Measurements from ENCODE around the gene PSTPIP2. TPM values are rescaled to one million over a fixed set of nuclear protein-coding genes. Genes with fewer than 3 reads are reported as not detected.

Gene PSTPIP2
- total and polyA plus RNA-seq, 2 of the 13 experiments (the other 11 are each of a cell fraction or from before 2014, with no cell fraction given) = 0.25 to 0.27 TPM

GRCh38 chr18:46046126-46046525 is 25.9 kb downstream of the PSTPIP2 start:
- H3K9me3 ChIP-seq (ENCODE audit: low read length) = no peaks in the 10 kb centered on the region
- TF ChIP-seq ZFP36L1 (CRISPR knock-in tag; IDR thresholded peaks at IDR 0.05) = no peak
- TF ChIP-seq ONECUT2 (CRISPR knock-in tag; IDR thresholded peaks at IDR 0.05) = no peak
- no peak for TF ChIP-seq MXD3 (CRISPR knock-in tag; IDR thresholded peaks at IDR 0.05)
- no peak for TF ChIP-seq TMF1 (CRISPR knock-in tag; IDR thresholded peaks at IDR 0.05; ENCODE audit: low read depth)
- no peak for TF ChIP-seq ETV6 (CRISPR knock-in tag; conservative IDR thresholded peaks at IDR 0.05)
- TF ChIP-seq TERF1 (CRISPR knock-in tag; IDR thresholded peaks at IDR 0.05) = no peak
- TF ChIP-seq HES4 (CRISPR knock-in tag; IDR thresholded peaks at IDR 0.05; ENCODE audit: borderline replicate concordance) = no peak
- no peak for TF ChIP-seq ZNF281 (CRISPR knock-in tag; IDR thresholded peaks at IDR 0.05; ENCODE audit: borderline replicate concordance)
- no peak for TF ChIP-seq ZNF766 (CRISPR knock-in tag; IDR thresholded peaks at IDR 0.05; ENCODE audit: borderline replicate concordance)
- TF ChIP-seq ZBTB3 (CRISPR knock-in tag; IDR thresholded peaks at IDR 0.05; ENCODE audit: borderline replicate concordance, low read depth) = no peak
- no peak overlapping the region for H2AFZ ChIP-seq (ENCODE audit: low read length)
- no peak overlapping the region for H3K4me2 ChIP-seq (ENCODE audit: low read depth, low read length)
- in situ Hi-C loops (cut with HindIII; ENCODE audit: extremely low pct_ligation_motif_present, low pct_unique_long_range_greater_than_20kb) (no loop called here), intact Hi-C loops (cut with micrococcal nuclease; ENCODE audit: unreplicated experiment) (no loop called here)
- peaks cover 1 to 32% of the 10 kb centered on the region in 2 experiments; a peak in 3 of 5 replicates for H3K27me3 ChIP-seq (ENCODE audit: control insufficient read depth in 1 of 2, insufficient read depth in 2 of 2, low read length in 2 of 2)
- DNase-seq (ENCODE audit: low spot score) (no peak), ATAC-seq (peak; percentile 82), FAIRE-seq (no peak)
- H3K4me1 ChIP-seq (ENCODE audit: insufficient read depth, low read length) = peaks cover 1% of the 10 kb centered on the region
- POLR2A ChIA-PET = no interaction called here
- H4K20me1 ChIP-seq (ENCODE audit: insufficient read depth, low read length) = no peaks in the 10 kb centered on the region
- H3K4me3 ChIP-seq (replicated peaks in 1 of 3; ENCODE audit: insufficient read depth in 1 of 3, low read depth in 2 of 3, low read length in 3 of 3) = no peak overlapping the region
- WGBS (ENCODE audit: low lambda C conversion rate) = 49% methylated on average over 6 of the region's 6 CpGs
- CTCF ChIA-PET (ENCODE audit: low intra/inter-chr PET ratio, low total read pairs) = no interaction called here
- no peaks in the 10 kb centered on the region for H3K79me2 ChIP-seq (ENCODE audit: insufficient read depth, low read length)
- H3K27ac ChIP-seq (ENCODE audit: extremely low read length, insufficient read depth, low read length) = no peak overlapping the region
- H3K9ac ChIP-seq (ENCODE audit: insufficient read depth, low read depth, low read length) = no peak overlapping the region
- no peaks in the 10 kb centered on the region for H3K36me3 ChIP-seq (replicated peaks in 1 of 2; ENCODE audit: control insufficient read depth in 1 of 2, insufficient read depth in 2 of 2, low read length in 2 of 2)
- BruUV-seq (replicated peaks) = no TSS peak

Measured in HepG2 (cell line).